MM.1S (cell line): ENCODE data around the gene SRA1.

Experiments used
- DNase-seq: peaks from one replicate; pipeline ENCODE4 v3.0.0-alpha.2; 2015
- H2AFZ ChIP-seq: fragments of 300-600 bp; sonication (generic); 2 replicates; pipeline ENCODE4 v1.6.0; 2016; ENCODE audit warnings: antibody characterized with exemption, low read length
- H3F3A ChIP-seq: fragments of 300-600 bp; sonication (generic); 2 replicates; pipeline ENCODE4 v1.6.1; 2016; ENCODE audit warnings: mild to moderate bottlenecking, antibody characterized with exemption, low read length, moderate library complexity, mixed read lengths; ENCODE audit not compliant: insufficient read depth
- H3K27ac ChIP-seq: fragments of 300-600 bp; sonication (generic); 2 replicates; pipeline ENCODE4 v1.5.1; 2016; ENCODE audit warnings: mild to moderate bottlenecking, low read length
- H3K27me3 ChIP-seq: fragments of 300-600 bp; sonication (generic); replicated peaks from 2 replicates; pipeline ENCODE4 v1.6.0; 2016; ENCODE audit warnings: low read length; ENCODE audit not compliant: insufficient read depth
- H3K36me3 ChIP-seq: fragments of 300-600 bp; sonication (generic); replicated peaks from 2 replicates; pipeline ENCODE4 v1.6.1; 2016; ENCODE audit warnings: mild to moderate bottlenecking, low read length, mixed read lengths; ENCODE audit not compliant: insufficient read depth
- H3K4me1 ChIP-seq: fragments of 300-600 bp; sonication (generic); 2 replicates; pipeline ENCODE4 v1.6.1; 2016; ENCODE audit warnings: low read length, mixed read lengths
- H3K4me2 ChIP-seq: fragments of 300-600 bp; sonication (generic); 2 replicates; pipeline ENCODE4 v1.6.0; 2016; ENCODE audit warnings: low read depth, low read length
- H3K4me3 ChIP-seq: fragments of 300-600 bp; sonication (generic); 2 replicates; pipeline ENCODE4 v1.5.1; 2016; ENCODE audit warnings: low read length, mixed read lengths
- H3K79me2 ChIP-seq: fragments of 300-600 bp; sonication (generic); 2 replicates; pipeline ENCODE4 v1.6.1; 2016; ENCODE audit warnings: mixed run types, low read length, mixed read lengths
- H3K9ac ChIP-seq: fragments of 300-600 bp; sonication (generic); 2 replicates; pipeline ENCODE4 v1.6.1; 2016; ENCODE audit warnings: low read length, mixed read lengths
- H3K9me2 ChIP-seq: fragments of 300-600 bp; sonication (generic); replicated peaks from 2 replicates; pipeline ENCODE4 v1.6.1; 2016; ENCODE audit warnings: mild to moderate bottlenecking, low read length, mixed read lengths; ENCODE audit not compliant: insufficient read depth
- H3K9me3 ChIP-seq: fragments of 300-600 bp; sonication (generic); replicated peaks from 2 replicates; pipeline ENCODE4 v1.6.1; 2016; ENCODE audit warnings: mild to moderate bottlenecking, low read length, mixed read lengths; ENCODE audit not compliant: insufficient read depth
- H4K20me1 ChIP-seq: fragments of 300-600 bp; sonication (generic); 2 replicates; pipeline ENCODE4 v1.6.1; 2016; ENCODE audit warnings: mild to moderate bottlenecking, low read length, moderate library complexity, mixed read lengths; ENCODE audit not compliant: insufficient read depth
- CTCF ChIP-seq: fragments of 300-600 bp; sonication (generic); IDR thresholded peaks from 2 replicates; pipeline ENCODE4 v1.5.1; 2016; ENCODE audit warnings: antibody characterized with exemption, low read length, mixed read lengths
- EZH2 ChIP-seq: fragments of 300-600 bp; sonication (generic); optimal IDR thresholded peaks from 2 replicates; pipeline ENCODE3; 2017; ENCODE audit warnings: low read depth, mild to moderate bottlenecking, antibody characterized with exemption, low read length, mixed read lengths
- EZH2phosphoT487 ChIP-seq: fragments of 300-600 bp; sonication (generic); IDR thresholded peaks from 2 replicates; pipeline ENCODE4 v1.6.1; 2018; ENCODE audit warnings: antibody characterized with exemption, low read length

Gene SRA1

GRCh38 chr5:140524003-140524402, 33.3 kb downstream of the SRA1 start:
- Histone ChIP-seq H3K36me3 (peaks cover 10% of the 10 kb centered on the region; the same call in 1 of the 2 replicates), H2AFZ (no peak overlapping the region), H3K27me3 (no peaks in the 10 kb centered on the region), H3K4me3 (no peak overlapping the region), H3K9ac (no peak overlapping the region), H3K9me3 (no peaks in the 10 kb centered on the region), H3K9me2 (no peaks in the 10 kb centered on the region), H4K20me1 (no peaks in the 10 kb centered on the region), H3K4me2 (no peak overlapping the region), H3K79me2 (no peaks in the 10 kb centered on the region), H3K27ac (no peak overlapping the region), H3F3A (no peaks in the 10 kb centered on the region; the same call in 1 of the 2 replicates), H3K4me1 (no peaks in the 10 kb centered on the region)
- no peak for TF ChIP-seq EZH2phosphoT487
- DNase-seq, result no peak

- no peaks in the 10 kb centered on the region for H3F3A ChIP-seq
- no peak overlapping the region for H3K27ac ChIP-seq
- no peaks in the 10 kb centered on the region for H3K4me1 ChIP-seq
- H3K9me2 ChIP-seq, result no peaks in the 10 kb centered on the region
- no peaks in the 10 kb centered on the region for H3K27me3 ChIP-seq
- H3K4me2 ChIP-seq, result no peak overlapping the region
- no peak overlapping the region for H2AFZ ChIP-seq
- no peaks in the 10 kb centered on the region for H3K9me3 ChIP-seq
- H4K20me1 ChIP-seq, result no peaks in the 10 kb centered on the region
- no peaks in the 10 kb centered on the region for H3K79me2 ChIP-seq
- no peak overlapping the region for H3K4me3 ChIP-seq
- no peak overlapping the region for H3K9ac ChIP-seq
- H3K36me3 ChIP-seq, result peaks cover 4% of the 10 kb centered on the region; the same call in 1 of the 2 replicates
- no peak for DNase-seq
- TF ChIP-seq CTCF (no peak), EZH2phosphoT487 (no peak), EZH2 (no peak)
Measured at GRCh38 chr5:140513124-140513523, 44.1 kb downstream of the SRA1 start.

GRCh38 chr5:140509898-140510297, 47.4 kb downstream of the SRA1 start:
- Histone ChIP-seq H3K9me2 (no peaks in the 10 kb centered on the region), H2AFZ (no peak overlapping the region), H3F3A (no peaks in the 10 kb centered on the region), H4K20me1 (no peaks in the 10 kb centered on the region), H3K4me1 (no peaks in the 10 kb centered on the region), H3K9ac (no peak overlapping the region), H3K36me3 (peaks cover 9% of the 10 kb centered on the region; the same call in 1 of the 2 replicates), H3K9me3 (no peaks in the 10 kb centered on the region), H3K4me2 (no peak overlapping the region), H3K79me2 (no peaks in the 10 kb centered on the region), H3K27me3 (no peaks in the 10 kb centered on the region), H3K4me3 (no peak overlapping the region), H3K27ac (no peak overlapping the region)
- DNase-seq, result no peak
- no peak for TF ChIP-seq EZH2

- H3K79me2 ChIP-seq, result no peaks in the 10 kb centered on the region
Measured at GRCh38 chr5:140502834-140503233, 54.4 kb downstream of the SRA1 start.

More at GRCh38 chr5:140502834-140503233, 54.4 kb downstream of the SRA1 start:
- Histone ChIP-seq H3K9me2 (no peaks in the 10 kb centered on the region), H3K27ac (no peak overlapping the region), H3K4me2 (no peak overlapping the region), H3K27me3 (no peaks in the 10 kb centered on the region), H3K36me3 (peaks cover 9% of the 10 kb centered on the region; the same call in 1 of the 2 replicates), H3K4me1 (no peaks in the 10 kb centered on the region), H4K20me1 (no peaks in the 10 kb centered on the region), H3K9ac (no peak overlapping the region), H2AFZ (no peak overlapping the region), H3F3A (no peaks in the 10 kb centered on the region), H3K4me3 (no peak overlapping the region), H3K9me3 (no peaks in the 10 kb centered on the region)
- TF ChIP-seq EZH2phosphoT487 (no peak), CTCF (no peak), EZH2 (no peak)
- no peak for DNase-seq
